HCT116 (cell line): ENCODE results near the gene AQP5. TPM values are rescaled to one million over a fixed set of nuclear protein-coding genes. Genes with fewer than 3 reads are reported as not detected.

Experiments used
- ATAC-seq: fragments of 200-7000 bp; cut with Tn5 transposase; 2 replicates; pipeline ENCODE4 v1.9.1; 2020; ENCODE audit warnings: mild to moderate bottlenecking, moderate library complexity
- BruUV-seq: library from RNA; stranded (reverse); fragments of 400-500 nt; replicated peaks from 2 replicates; lab custom pipeline; 2021; lab: Mats Ljungman, UMichigan
- CTCF ChIA-PET: fragments of 300-600 bp; sonication (Branson Sonifier 250); formaldehyde crosslinking; loops from one replicate; lab custom pipeline; 2021; ENCODE audit warnings: antibody characterized with exemption; lab: Charles Lee
- POLR2A ChIA-PET: fragments of 300-600, 350-600 bp; sonication (Branson Sonifier 250); formaldehyde crosslinking; loops from one replicate; lab custom pipeline; 2021; ENCODE audit warnings: antibody characterized with exemption; lab: Charles Lee
- RAD21 ChIA-PET, 2 experiments: fragments of 300-600 bp; sonication (Branson Sonifier 250); formaldehyde crosslinking; loops; one replicate each; lab custom pipeline; 2023; ENCODE audit warnings: low total read pairs in 2 of 2; ENCODE audit not compliant: uncharacterized antibody in 2 of 2, unreplicated experiment in 2 of 2, low non-redundant PET in 1 of 2; lab: Charles Lee
- DNase-seq: peaks from one replicate; pipeline ENCODE4 v3.0.0-alpha.2; 2010; ENCODE audit warnings: low read depth, low spot score
- H2AFZ ChIP-seq: fragments of 200-600 bp; shearing (Covaris generic), sonication (generic); 2 replicates; pipeline ENCODE4 v1.6.1; 2017; ENCODE audit warnings: low read depth, mixed run types, mixed read lengths, antibody characterized with exemption, low read length; ENCODE audit not compliant: poor library complexity, severe bottlenecking
- H3K27ac ChIP-seq: 2 replicates; pipeline ENCODE4 v1.5.1; 2012; ENCODE audit warnings: low read depth, low read length
- H3K27me3 ChIP-seq: fragments of 200-600 bp; sonication (generic); 2 replicates; pipeline ENCODE4 v1.6.1; 2016; ENCODE audit warnings: mixed run types, low read length, mixed read lengths; ENCODE audit not compliant: insufficient read depth
- H3K36me3 ChIP-seq, 2 experiments: fragments of 200-500 bp in 1 of 2; fragments of 200-600 bp in 1 of 2; sonication (Bioruptor generic) in 1 of 2; sonication (generic) in 1 of 2; 2 replicates each; pipeline versions ENCODE4 v1.5.1 to v1.6.1; 2014 to 2016; ENCODE audit warnings: low read length in 2 of 2, inconsistent platforms in 1 of 2, mixed read lengths in 1 of 2, mixed run types in 1 of 2; ENCODE audit not compliant: insufficient read depth in 2 of 2, control insufficient read depth in 1 of 2
- H3K4me1 ChIP-seq, 2 experiments: fragments of 200-600 bp in 1 of 2; sonication (generic) in 1 of 2; 2 replicates each; pipeline versions ENCODE4 v1.5.1 to v1.6.1; 2012 to 2017; ENCODE audit warnings: low read length in 2 of 2, inconsistent platforms in 1 of 2, mild to moderate bottlenecking in 1 of 2, mixed read lengths in 1 of 2, mixed run types in 1 of 2, moderate library complexity in 1 of 2; ENCODE audit not compliant: insufficient read depth in 2 of 2, control insufficient read depth in 1 of 2
- H3K4me2 ChIP-seq: fragments of 200-600 bp; sonication (generic); 2 replicates; pipeline ENCODE4 v1.6.1; 2017; ENCODE audit warnings: mixed run types, low read length, mixed read lengths
- H3K4me3 ChIP-seq, 2 experiments: fragments of 200-600 bp in 1 of 2; sonication (generic) in 1 of 2; replicated peaks in 1 of 2; 2 replicates each; pipeline ENCODE4 v1.5.1; 2011 to 2016; ENCODE audit warnings: low read length in 2 of 2, control low read depth in 1 of 2, low read depth in 1 of 2, mild to moderate bottlenecking in 1 of 2, mixed read lengths in 1 of 2, mixed run types in 1 of 2
- H3K79me2 ChIP-seq: fragments of 200-600 bp; sonication (generic); 2 replicates; pipeline ENCODE4 v1.6.1; 2017; ENCODE audit warnings: mild to moderate bottlenecking, mixed run types, low read length, moderate library complexity, mixed read lengths; ENCODE audit not compliant: insufficient read depth
- H3K9ac ChIP-seq: fragments of 200-600 bp; sonication (generic); 2 replicates; pipeline ENCODE4 v1.6.1; 2016; ENCODE audit warnings: low read length, mixed read lengths
- H3K9me2 ChIP-seq: fragments of 200-600 bp; sonication (generic), shearing (Covaris generic); 2 replicates; pipeline ENCODE4 v1.6.1; 2017; ENCODE audit warnings: mixed run types, mild to moderate bottlenecking, moderate library complexity; ENCODE audit not compliant: insufficient read depth
- H3K9me3 ChIP-seq, 2 experiments: fragments of 200-500 bp in 1 of 2; fragments of 200-600 bp in 1 of 2; sonication (Bioruptor generic) in 1 of 2; sonication (generic) in 1 of 2; 2 replicates each; pipeline ENCODE4 v1.6.1; 2014 to 2017; ENCODE audit warnings: low read length in 2 of 2, mixed read lengths in 2 of 2, inconsistent platforms in 1 of 2, low read depth in 1 of 2, mild to moderate bottlenecking in 1 of 2, mixed run types in 1 of 2, moderate library complexity in 1 of 2; ENCODE audit not compliant: control insufficient read depth in 1 of 2, insufficient read depth in 1 of 2
- H4K20me1 ChIP-seq: fragments of 200-600 bp; sonication (generic), shearing (Covaris generic); 2 replicates; pipeline ENCODE4 v1.6.1; 2017; ENCODE audit warnings: mixed run types, mild to moderate bottlenecking, moderate library complexity; ENCODE audit not compliant: insufficient read depth
- EGR1 ChIP-seq: IDR thresholded peaks from 2 replicates; pipeline ENCODE4 v1.6.1; 2012; ENCODE audit warnings: low read depth
- ELF1 ChIP-seq: IDR thresholded peaks from 2 replicates; pipeline ENCODE4 v1.6.1; 2012; ENCODE audit warnings: low read depth, borderline replicate concordance
- EZH2 ChIP-seq: fragments of 200-600 bp; sonication (generic); IDR thresholded peaks from 2 replicates; pipeline ENCODE4 v1.6.1; 2017; ENCODE audit warnings: antibody characterized with exemption, mixed run types
- FOSL1 ChIP-seq: IDR thresholded peaks from 2 replicates; pipeline ENCODE4 v1.6.1; 2012; ENCODE audit warnings: low read depth
- JUND ChIP-seq: IDR thresholded peaks from 2 replicates; pipeline ENCODE4 v1.6.1; 2012
- ZBTB33 ChIP-seq: IDR thresholded peaks from 2 replicates; pipeline ENCODE4 v1.6.1; 2011; ENCODE audit warnings: mild to moderate bottlenecking, low read length, moderate library complexity; ENCODE audit not compliant: insufficient replicate concordance; ENCODE audit errors: extremely low read depth
- intact Hi-C: fragments of 100-400 bp; cut with micrococcal nuclease; formaldehyde crosslinking; loops from 2 replicates; pipeline ENCODE4 v1.10.0; 2022
- total RNA-seq: library from RNA; stranded (reverse); gene quantifications from one replicate; pipeline ENCODE4 v1.2.1, GENCODE V29; 2021; ENCODE audit not compliant: unreplicated experiment

The AQP5 gene
- total RNA-seq, 1 experiment from 2014 or later: not detected

GRCh38 chr12:50014342-50014741 is 52.7 kb downstream of the AQP5 start:
- Histone ChIP-seq H3K79me2 (peaks cover 91% of the 10 kb centered on the region), H3K4me2 (no peak overlapping the region), H3K9me3 (no peaks in the 10 kb centered on the region), H3K36me3 (peaks cover 21 to 31% of the 10 kb centered on the region in 2 experiments; a peak in 3 of 4 replicates), H3K9ac (no peak overlapping the region), H2AFZ (no peak overlapping the region), H3K27me3 (no peaks in the 10 kb centered on the region), H3K27ac (no peak overlapping the region), H3K4me1 (no peaks in the 10 kb centered on the region), H4K20me1 (no peaks in the 10 kb centered on the region; the same call in 1 of the 2 replicates), H3K4me3 (no peak overlapping the region), H3K9me2 (no peaks in the 10 kb centered on the region)
- no peak for TF ChIP-seq EZH2
- TF ChIP-seq FOSL1: no peak
- TF ChIP-seq ELF1: no peak
- TF ChIP-seq EGR1: no peak
- no peak for TF ChIP-seq ZBTB33
- TF ChIP-seq JUND: no peak
- CTCF ChIA-PET: interaction anchor here (0.8 kb wide), 1 partner anchor 25 kb away, joined by 3 read pairs; no protein-coding TSS in a partner anchor
- POLR2A ChIA-PET: no interaction called here
- DNase-seq (no peak), ATAC-seq (no peak)
- RAD21 ChIA-PET: no interaction called here
- intact Hi-C loops: no loop called here
- BruUV-seq: no TSS peak

Other genes starting within 250 kb of the AQP5 start
- 510 TPM for gene TMBIM6, start 220.3 kb upstream of the AQP5 start, total RNA-seq
- gene NCKAP5L, start 133.5 kb upstream of the AQP5 start, total RNA-seq: 12.1 TPM
- 5.7 TPM for gene BCDIN3D, start 118.8 kb upstream of the AQP5 start, total RNA-seq
- gene FAIM2, start 58.0 kb upstream of the AQP5 start, total RNA-seq: not detected
- not detected for gene AQP2, start 11.1 kb upstream of the AQP5 start, total RNA-seq
- not detected for gene AQP6, start 11.1 kb downstream of the AQP5 start, total RNA-seq
- gene RACGAP1, start 63.6 kb downstream of the AQP5 start, total RNA-seq: 147 TPM
- gene ASIC1, start 95.7 kb downstream of the AQP5 start, total RNA-seq: 28.9 TPM
- 64.8 TPM for gene SMARCD1, start 123.5 kb downstream of the AQP5 start, total RNA-seq
- 1.6 TPM for gene GPD1, start 142.1 kb downstream of the AQP5 start, total RNA-seq
- gene COX14, start 150.4 kb downstream of the AQP5 start, total RNA-seq: 41.0 TPM
- gene CERS5, start 205.5 kb downstream of the AQP5 start, total RNA-seq: 33.4 TPM